Activated CD8-positive, alpha-beta memory T cell treated with anti-CD3 and anti-CD28 coated beads, Interleukin-2, amount 50 U/mL, for 24 hours (primary cell): ENCODE data around the gene RASSF8.

Experiments used
- DNase-seq: peaks from one replicate; pipeline ENCODE4 v3.0.0-alpha.2; 2020; ENCODE audit errors: extremely low read depth

RASSF8 gene

DNA sequence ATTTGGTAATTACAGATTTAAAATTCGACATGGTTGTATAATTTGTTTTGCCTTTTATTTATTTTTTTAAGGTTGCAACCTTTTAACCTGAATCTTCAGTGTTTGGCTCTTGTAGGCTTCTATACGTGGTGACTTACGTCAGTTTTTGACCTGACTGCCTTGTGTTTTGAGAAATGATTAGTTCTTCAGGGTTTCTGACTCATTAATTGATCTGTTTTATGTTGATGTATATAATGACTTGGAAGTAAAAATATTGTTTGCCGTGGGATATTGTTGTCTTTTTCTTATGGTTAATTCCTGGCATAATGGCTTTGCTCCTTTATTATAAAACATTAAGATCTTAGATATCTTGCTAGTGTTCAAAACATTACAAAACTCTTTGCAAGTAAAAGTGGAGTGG is 2.5 kb downstream of the RASSF8 start:
- DNase-seq = no peak

GRCh38 chr12:25962932-25963525 is 4.5 kb downstream of the RASSF8 start:
- DNase-seq = no peak

DNA sequence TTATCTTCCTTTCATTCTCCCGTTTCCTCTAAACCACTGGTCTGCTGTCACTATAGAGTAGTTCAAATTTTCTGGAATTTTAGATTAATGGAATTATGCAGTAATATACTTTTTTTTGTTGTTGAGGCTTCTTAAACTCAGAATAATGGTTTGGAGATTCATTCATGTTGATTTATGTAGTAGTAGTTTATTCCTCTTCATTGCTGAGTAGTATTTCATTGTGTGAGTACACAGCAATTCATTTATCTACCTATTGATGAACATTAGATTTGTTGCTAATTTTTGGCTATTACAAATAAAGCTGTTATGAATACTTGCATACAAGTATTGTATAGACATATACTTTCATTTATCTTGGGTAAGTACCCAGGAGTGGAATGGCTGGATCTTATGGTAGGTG is 7.2 kb downstream of the RASSF8 start:
- no peak for DNase-seq

GRCh38 chr12:25970082-25970481 is 11.6 kb downstream of the RASSF8 start:
- DNase-seq = no peak

GRCh38 chr12:25970916-25971653 is 12.6 kb downstream of the RASSF8 start:
- DNase-seq = no peak

DNA sequence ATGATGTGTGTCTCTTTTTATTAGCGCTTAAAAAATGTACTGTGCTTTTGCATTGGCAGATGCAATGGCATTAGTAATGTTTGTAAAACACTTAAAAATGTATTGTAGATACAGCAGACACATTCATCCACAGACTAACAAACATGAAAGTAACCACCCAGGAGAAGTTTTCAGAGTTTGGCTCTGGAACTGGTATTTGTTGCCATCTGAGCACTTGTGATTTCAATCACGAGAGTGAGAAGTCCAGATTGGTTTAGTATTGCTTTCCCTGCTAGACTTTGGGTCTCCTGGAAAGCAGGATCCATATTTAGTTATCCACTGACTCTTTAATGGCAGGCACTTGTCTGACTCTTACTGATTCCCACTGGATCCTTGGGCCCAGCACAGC is 13.2 kb downstream of the RASSF8 start:
- no peak for DNase-seq

GRCh38 chr12:25972783-25973182 is 14.3 kb downstream of the RASSF8 start:
- no peak for DNase-seq

- no peak for DNase-seq
Observed at GRCh38 chr12:25975179-25975578, 16.7 kb downstream of the RASSF8 start.

DNA sequence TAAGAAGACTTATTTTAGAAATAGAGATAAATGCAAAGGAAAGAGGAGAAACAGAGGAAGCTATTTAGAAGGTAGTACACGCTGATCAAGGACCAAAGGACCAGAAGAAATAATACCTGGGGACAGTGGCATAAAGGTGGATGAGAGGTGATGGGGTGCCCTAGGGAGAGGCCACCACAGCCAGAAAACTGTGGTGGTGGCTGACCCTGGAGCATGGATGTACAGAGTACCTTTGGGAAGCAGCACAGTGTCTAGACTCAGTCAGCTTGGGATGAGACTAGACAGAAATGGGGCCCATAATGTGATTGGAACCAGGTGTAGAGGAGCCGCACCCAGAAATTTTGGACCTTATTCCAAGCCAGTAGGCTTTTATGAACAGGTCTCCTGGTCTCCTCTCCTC is 17.2 kb downstream of the RASSF8 start:
- no peak for DNase-seq

- no peak for DNase-seq
Observed at GRCh38 chr12:25976289-25976688, 17.8 kb downstream of the RASSF8 start.

DNA sequence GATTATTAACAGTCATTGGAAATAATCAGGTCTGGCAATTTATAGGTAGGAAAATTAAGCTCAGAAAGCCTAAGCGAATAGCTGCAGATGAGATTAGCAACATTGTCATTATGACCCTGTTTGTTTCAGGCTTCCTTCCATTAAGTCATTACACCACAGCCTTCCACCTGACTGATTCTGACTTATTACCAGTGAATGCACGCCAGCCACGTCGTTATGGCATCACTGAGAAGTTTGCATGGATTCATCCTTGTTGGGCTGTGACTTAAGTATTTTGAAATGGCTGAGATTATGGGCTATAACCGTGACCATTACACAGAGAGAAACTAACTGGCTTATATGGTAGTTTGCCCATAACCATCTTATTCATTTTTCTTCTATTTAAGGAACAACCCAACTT is 18.6 kb downstream of the RASSF8 start:
- DNase-seq = no peak

- DNase-seq = no peak
Observed at GRCh38 chr12:25979059-25979458, 20.6 kb downstream of the RASSF8 start.

DNA sequence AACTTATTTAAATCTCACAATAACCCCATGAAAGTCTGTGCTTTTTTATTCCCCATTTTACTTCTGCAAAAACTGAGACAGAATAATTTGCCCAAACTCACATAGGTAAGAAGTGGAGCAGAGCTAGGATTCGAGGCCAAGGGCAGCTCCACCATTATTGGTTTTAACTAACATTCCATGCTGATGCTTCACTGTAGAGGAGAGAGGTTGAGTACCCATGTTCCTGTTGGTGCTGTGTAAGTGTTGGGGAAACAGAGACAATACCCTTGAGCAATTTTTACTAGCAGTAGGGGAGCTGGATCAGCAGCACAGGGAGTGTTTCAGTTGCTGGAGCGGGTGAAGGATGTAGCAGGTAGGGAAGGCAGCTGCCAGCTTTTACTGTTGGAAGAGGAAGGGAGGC is 21.1 kb downstream of the RASSF8 start:
- DNase-seq = no peak

DNA sequence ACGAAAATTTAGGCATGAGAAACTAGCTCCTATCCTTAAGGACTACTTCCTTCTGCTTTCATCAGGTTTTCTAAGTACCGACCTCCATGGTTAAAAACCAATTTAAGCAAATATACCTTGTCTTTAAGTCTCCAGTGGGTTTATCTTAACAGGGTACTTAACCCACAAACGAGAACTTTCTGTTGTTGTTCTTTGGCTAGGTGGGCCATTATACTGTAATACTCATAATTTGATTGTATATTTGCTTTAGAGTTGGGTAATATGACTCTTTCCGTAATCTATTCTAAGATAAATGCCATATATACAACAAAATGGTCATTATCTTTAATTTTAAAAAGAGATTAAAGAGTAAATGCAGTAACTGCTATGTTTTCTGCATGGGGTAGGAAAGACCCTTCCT is 21.6 kb downstream of the RASSF8 start:
- no peak for DNase-seq

GRCh38 chr12:25981597-25981996 is 23.1 kb downstream of the RASSF8 start:
- no peak for DNase-seq

- DNase-seq = no peak
Observed at GRCh38 chr12:25982416-25982815, 23.9 kb downstream of the RASSF8 start.

- DNase-seq = no peak
Observed at GRCh38 chr12:25983625-25984024, 25.1 kb downstream of the RASSF8 start.

- no peak for DNase-seq
Observed at GRCh38 chr12:25984759-25985158, 26.3 kb downstream of the RASSF8 start.

DNA sequence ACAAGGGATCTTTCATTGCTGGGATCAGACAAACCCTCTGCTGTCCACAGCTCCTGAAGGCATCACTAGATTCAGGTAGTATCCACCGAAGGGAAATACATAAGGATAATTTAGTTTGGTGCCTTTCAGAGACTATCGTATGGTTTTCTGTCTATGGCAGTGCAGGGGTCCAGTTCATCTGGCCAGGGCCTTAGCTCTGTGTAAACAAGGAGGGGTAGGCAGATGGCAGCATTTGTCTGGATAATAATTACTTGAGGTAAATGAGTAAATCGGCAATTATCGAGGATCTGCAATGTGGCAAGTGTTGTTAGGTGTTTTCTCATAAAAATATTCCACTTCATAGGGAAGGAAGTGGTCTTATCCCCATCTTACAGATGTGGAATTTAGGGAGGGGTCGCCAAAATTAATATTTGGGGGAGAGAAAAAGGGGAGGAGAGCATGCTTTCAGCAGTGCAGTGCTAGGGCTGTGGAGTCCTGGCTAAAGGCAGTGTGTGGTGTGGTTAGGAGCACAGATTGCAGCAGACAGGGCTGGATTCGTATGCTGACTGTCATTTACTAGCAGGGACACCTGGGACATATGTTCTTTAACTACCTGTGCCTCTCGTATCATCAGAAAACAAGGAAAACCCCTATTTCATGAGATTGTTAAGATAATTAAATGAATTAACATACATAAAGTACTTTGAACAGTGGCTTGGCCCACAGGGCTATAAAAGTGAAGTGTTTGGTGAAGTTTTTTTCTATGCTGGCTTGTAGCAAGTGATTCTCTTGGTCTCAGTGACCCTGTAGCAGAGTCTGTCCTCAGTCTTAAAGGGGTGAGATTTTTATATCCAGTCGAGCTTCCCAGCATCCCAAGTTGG is 27.1 kb downstream of the RASSF8 start:
- no peak for DNase-seq

GRCh38 chr12:25986180-25986579 is 27.7 kb downstream of the RASSF8 start:
- no peak for DNase-seq

DNA sequence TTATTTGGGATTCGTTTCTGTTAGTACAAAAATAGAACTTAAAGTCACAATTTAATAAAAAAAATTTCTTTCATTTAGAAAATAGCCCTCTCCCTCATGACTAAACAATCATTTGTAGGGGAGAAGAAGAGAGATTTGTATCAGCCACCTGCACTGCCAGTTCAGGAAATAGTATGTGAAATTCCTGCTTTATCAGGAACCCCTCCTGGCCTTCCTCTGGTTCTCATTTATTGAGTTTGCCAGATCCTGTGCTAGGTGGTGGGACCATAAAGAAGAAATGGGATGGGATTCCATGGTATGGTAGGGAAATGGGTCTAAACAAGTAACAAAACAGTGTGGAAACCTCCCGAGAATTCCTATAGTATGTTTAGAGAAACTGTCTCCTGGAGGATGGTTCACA is 30.0 kb downstream of the RASSF8 start:
- DNase-seq = no peak

DNA sequence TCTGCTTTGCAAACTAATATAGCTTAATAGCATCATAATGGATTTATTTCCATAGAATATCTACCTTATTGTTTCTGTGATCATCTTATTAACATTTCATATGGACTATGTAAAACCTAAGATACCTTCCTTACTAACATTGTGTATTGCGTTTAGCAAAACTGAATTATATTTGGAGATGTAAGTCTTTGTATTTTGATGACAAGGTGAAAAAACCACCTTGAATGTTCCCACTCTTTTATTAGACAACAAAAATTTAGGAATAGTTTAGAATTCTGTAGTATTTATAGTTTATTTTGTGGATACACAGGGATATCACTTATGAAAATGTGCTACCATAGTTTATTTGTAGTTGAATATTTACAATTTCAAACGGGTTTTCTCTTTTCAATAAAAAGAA is 32.0 kb downstream of the RASSF8 start:
- no peak for DNase-seq
